Measurements from ENCODE around the gene DACT3.
A peak's percentile ranks its signal among the peaks of the same experiment; 100 is the strongest.
"Not testable (repeated sequence)": the region's sequence is repeated elsewhere in the genome, so short reads cannot be mapped to it uniquely, and the experiment has no call there.

The DACT3 gene

GRCh38 chr19:46633130-46633529 lies 27.9 kb downstream of the DACT3 start:
- no peak for DNase-seq
- H3K27me3 Mint-ChIP-seq, result peaks cover 52% of the 10 kb centered on the region
- peaks cover 23% of the 10 kb centered on the region for H3K4me1 Mint-ChIP-seq
- no peak overlapping the region for H3K27ac Mint-ChIP-seq
- CTCF ChIA-PET, result interaction anchor here (0.8 to 2.4 kb wide), 3 partner anchors 13 to 19 kb away, joined by 3 to 12 read pairs (median 4); no protein-coding TSS in a partner anchor
- peak overlapping the region; percentile 63 for H3K4me3 Mint-ChIP-seq
- H3K9me3 Mint-ChIP-seq, result no peaks in the 10 kb centered on the region
- H3K36me3 Mint-ChIP-seq, result no peaks in the 10 kb centered on the region

GRCh38 chr19:46631481-46631880 lies 29.5 kb downstream of the DACT3 start:
- H3K4me3 Mint-ChIP-seq, result no peak overlapping the region
- no peaks in the 10 kb centered on the region for H3K9me3 Mint-ChIP-seq
- peaks cover 52% of the 10 kb centered on the region for H3K27me3 Mint-ChIP-seq
- H3K27ac Mint-ChIP-seq, result no peak overlapping the region
- DNase-seq, result no peak
- H3K4me1 Mint-ChIP-seq, result peaks cover 27% of the 10 kb centered on the region
- CTCF ChIA-PET, result interaction anchor here (0.6 to 2.5 kb wide), 5 partner anchors 9 to 30 kb away, joined by 3 to 12 read pairs (median 4); no protein-coding TSS in a partner anchor
- no peaks in the 10 kb centered on the region for H3K36me3 Mint-ChIP-seq

- H3K9me3 Mint-ChIP-seq, result no peaks in the 10 kb centered on the region
- no peaks in the 10 kb centered on the region for H3K36me3 Mint-ChIP-seq
- H3K4me3 Mint-ChIP-seq, result no peak overlapping the region
- CTCF ChIA-PET, result interaction anchor here (1.0 to 2.5 kb wide), 4 partner anchors 8 to 31 kb away, joined by 4 to 12 read pairs (median 6); no protein-coding TSS in a partner anchor
- no peak for DNase-seq
- no peak overlapping the region for H3K27ac Mint-ChIP-seq
- H3K4me1 Mint-ChIP-seq, result peaks cover 28% of the 10 kb centered on the region
- H3K27me3 Mint-ChIP-seq, result peaks cover 52% of the 10 kb centered on the region
These were observed 30.3 kb downstream of the DACT3 start for GRCh38 chr19:46630586-46631205.

- Mint-ChIP-seq H3K36me3 (no peaks in the 10 kb centered on the region), H3K27me3 (peaks cover 44% of the 10 kb centered on the region), H3K27ac (no peak overlapping the region), H3K4me3 (no peak overlapping the region), H3K9me3 (no peaks in the 10 kb centered on the region), H3K4me1 (peaks cover 35% of the 10 kb centered on the region)
- no peak for DNase-seq
- CTCF ChIA-PET, result interaction anchor here (1.1 to 1.6 kb wide), 4 partner anchors 11 to 18 kb away, joined by 3 to 9 read pairs (median 4); no protein-coding TSS in a partner anchor
These were observed 31.4 kb downstream of the DACT3 start for GRCh38 chr19:46629546-46630025.

GRCh38 chr19:46628970-46629369 lies 32.0 kb downstream of the DACT3 start:
- not testable (repeated sequence) for H3K4me3 Mint-ChIP-seq, H3K27ac Mint-ChIP-seq, DNase-seq, H3K36me3 Mint-ChIP-seq, H3K9me3 Mint-ChIP-seq
- Mint-ChIP-seq H3K4me1 (peaks cover 40% of the 10 kb centered on the region), H3K27me3 (peaks cover 38% of the 10 kb centered on the region)
- CTCF ChIA-PET, result interaction anchor here (1.1 to 1.6 kb wide), 4 partner anchors 11 to 17 kb away, joined by 3 to 9 read pairs (median 4); no protein-coding TSS in a partner anchor

GRCh38 chr19:46626446-46626845 lies 34.5 kb downstream of the DACT3 start:
- Mint-ChIP-seq H3K4me1 (peaks cover 43% of the 10 kb centered on the region), H3K27me3 (peaks cover 13% of the 10 kb centered on the region), H3K4me3 (no peak overlapping the region), H3K36me3 (peaks cover 2% of the 10 kb centered on the region), H3K9me3 (no peaks in the 10 kb centered on the region), H3K27ac (no peak overlapping the region)
- CTCF ChIA-PET, result no interaction called here
- DNase-seq, result no peak

GRCh38 chr19:46625731-46626130 lies 35.3 kb downstream of the DACT3 start:
- Mint-ChIP-seq H3K27me3 (peaks cover 6% of the 10 kb centered on the region), H3K4me3 (no peak overlapping the region), H3K4me1 (peaks cover 50% of the 10 kb centered on the region), H3K9me3 (no peaks in the 10 kb centered on the region), H3K27ac (no peak overlapping the region), H3K36me3 (peaks cover 2% of the 10 kb centered on the region)
- CTCF ChIA-PET, result interaction anchor here (2.8 kb wide), 1 partner anchor 11 kb away, joined by 15 read pairs; no protein-coding TSS in a partner anchor
- DNase-seq, result no peak

GRCh38 chr19:46624958-46625661 lies 35.9 kb downstream of the DACT3 start, which contains the start of gene PTGIR:
PTGIR (minus strand) TSS chr19:46625089; CDS start chr19:46624225, 864 bp downstream.
- Mint-ChIP-seq H3K27ac (peak within 1 kb of the TSS; percentile 84), H3K4me1 (peaks cover 57% of the 10 kb centered on the region), H3K9me3 (no peaks in the 10 kb centered on the region), H3K36me3 (peaks cover 2% of the 10 kb centered on the region), H3K27me3 (peaks cover 4% of the 10 kb centered on the region), H3K4me3 (peak within 1 kb of the TSS; percentile 73)
- CTCF ChIA-PET, result interaction anchor here (2.8 kb wide), 1 partner anchor 11 kb away, joined by 15 read pairs; no protein-coding TSS in a partner anchor
- DNase-seq, result peak; percentile 52

GRCh38 chr19:46623915-46624502 lies 37.0 kb downstream of the DACT3 start:
- no peak for DNase-seq
- H3K9me3 Mint-ChIP-seq, result no peaks in the 10 kb centered on the region
- CTCF ChIA-PET, result interaction anchor here (2.8 kb wide), 1 partner anchor 10 kb away, joined by 15 read pairs; no protein-coding TSS in a partner anchor
- H3K4me1 Mint-ChIP-seq, result peaks cover 66% of the 10 kb centered on the region
- peaks cover 2% of the 10 kb centered on the region for H3K36me3 Mint-ChIP-seq
- peak overlapping the region; percentile 73 for H3K4me3 Mint-ChIP-seq
- peak overlapping the region; percentile 84 for H3K27ac Mint-ChIP-seq
- H3K27me3 Mint-ChIP-seq, result no peaks in the 10 kb centered on the region

- DNase-seq, result no peak
- peaks cover 72% of the 10 kb centered on the region for H3K4me1 Mint-ChIP-seq
- H3K4me3 Mint-ChIP-seq, result peak overlapping the region; percentile 62
- no peaks in the 10 kb centered on the region for H3K27me3 Mint-ChIP-seq
- H3K36me3 Mint-ChIP-seq, result peaks cover 2% of the 10 kb centered on the region
- H3K9me3 Mint-ChIP-seq, result no peaks in the 10 kb centered on the region
- CTCF ChIA-PET, result interaction anchor here (0.8 to 2.2 kb wide), 3 partner anchors 9 to 15 kb away, joined by 3 to 13 read pairs (median 7); no protein-coding TSS in a partner anchor
- peak overlapping the region; percentile 68 for H3K27ac Mint-ChIP-seq
These were observed 38.9 kb downstream of the DACT3 start for GRCh38 chr19:46622118-46622446.

GRCh38 chr19:46621191-46622117 lies 39.5 kb downstream of the DACT3 start:
- no peaks in the 10 kb centered on the region for H3K9me3 Mint-ChIP-seq
- peak; percentile 30 for DNase-seq
- H3K36me3 Mint-ChIP-seq, result peaks cover 2% of the 10 kb centered on the region
- peak overlapping the region; percentile 62 for H3K4me3 Mint-ChIP-seq
- CTCF ChIA-PET, result interaction anchor here (0.8 to 2.5 kb wide), 5 partner anchors 9 to 40 kb away, joined by 3 to 17 read pairs (median 7); partner anchors contain the start of gene DACT3
- H3K4me1 Mint-ChIP-seq, result peaks cover 78% of the 10 kb centered on the region
- H3K27me3 Mint-ChIP-seq, result no peaks in the 10 kb centered on the region
- peak overlapping the region; percentile 77 for H3K27ac Mint-ChIP-seq

GRCh38 chr19:46620716-46621115 lies 40.3 kb downstream of the DACT3 start:
- no peaks in the 10 kb centered on the region for H3K9me3 Mint-ChIP-seq
- peak overlapping the region; percentile 49 for H3K27ac Mint-ChIP-seq
- H3K27me3 Mint-ChIP-seq, result no peaks in the 10 kb centered on the region
- CTCF ChIA-PET, result interaction anchor here (1.0 to 2.5 kb wide), 5 partner anchors 8 to 108 kb away, joined by 4 to 17 read pairs (median 5); partner anchors contain the start of gene DACT3
- DNase-seq, result no peak
- peaks cover 2% of the 10 kb centered on the region for H3K36me3 Mint-ChIP-seq
- peak overlapping the region; percentile 36 for H3K4me3 Mint-ChIP-seq
- H3K4me1 Mint-ChIP-seq, result peaks cover 81% of the 10 kb centered on the region

- Mint-ChIP-seq H3K27ac (peak overlapping the region; percentile 90), H3K36me3 (peaks cover 2% of the 10 kb centered on the region), H3K4me3 (peak overlapping the region; percentile 36), H3K9me3 (no peaks in the 10 kb centered on the region), H3K27me3 (no peaks in the 10 kb centered on the region), H3K4me1 (peaks cover 79% of the 10 kb centered on the region)
- CTCF ChIA-PET, result interaction anchor here (0.7 to 2.5 kb wide), 5 partner anchors 13 to 108 kb away, joined by 3 to 17 read pairs (median 4); partner anchors contain the start of gene DACT3
- no peak for DNase-seq
These were observed 40.7 kb downstream of the DACT3 start for GRCh38 chr19:46620267-46620666.

Measured in activated naive CD4-positive, alpha-beta T cell treated with anti-CD3 and anti-CD28 coated beads, Interleukin-2, amount 10 ng/mL, durations not matched to agents 7 days and 5 days (primary cell).